HEK293 (cell line): Measurements from ENCODE around the gene YY1AP1.

Source experiments
- ELK4 ChIP-seq: IDR thresholded peaks from 2 replicates; pipeline ENCODE4 v1.6.1; 2011; ENCODE audit warnings: mild to moderate bottlenecking, low read depth, low read length, borderline replicate concordance
- GLIS1 ChIP-seq: fragments of 450-650 bp; formaldehyde crosslinking; IDR thresholded peaks from 2 replicates; pipeline ENCODE4 v1.5.1; 2016; ENCODE audit warnings: missing biosample characterization, missing genetic modification characterization
- PRDM10 ChIP-seq: fragments of 450-650 bp; formaldehyde crosslinking; IDR thresholded peaks from 2 replicates; pipeline ENCODE4 v1.5.1; 2016; ENCODE audit warnings: missing biosample characterization, missing genetic modification characterization
- RBAK ChIP-seq: fragments of 450-650 bp; formaldehyde crosslinking; IDR thresholded peaks from 2 replicates; pipeline ENCODE4 v1.5.1; 2016; ENCODE audit warnings: missing biosample characterization, missing genetic modification characterization
- SP2 ChIP-seq: fragments of 450-650 bp; formaldehyde crosslinking; IDR thresholded peaks from 2 replicates; pipeline ENCODE4 v1.5.1; 2016; ENCODE audit warnings: missing biosample characterization, missing genetic modification characterization
- ZBTB17 ChIP-seq: fragments of 450-650 bp; formaldehyde crosslinking; IDR thresholded peaks from 2 replicates; pipeline ENCODE4 v1.5.1; 2016; ENCODE audit warnings: missing biosample characterization, missing genetic modification characterization
- ZBTB26 ChIP-seq: fragments of 450-650 bp; formaldehyde crosslinking; optimal IDR thresholded peaks from 2 replicates; pipeline ENCODE3; 2016; ENCODE audit warnings: missing biosample characterization, mild to moderate bottlenecking, missing genetic modification characterization
- ZBTB48 ChIP-seq: fragments of 450-650 bp; formaldehyde crosslinking; IDR thresholded peaks from 2 replicates; pipeline ENCODE4 v1.5.1; 2016; ENCODE audit warnings: missing biosample characterization, missing genetic modification characterization
- ZFHX2 ChIP-seq: fragments of 450-650 bp; formaldehyde crosslinking; conservative IDR thresholded peaks from 2 replicates; pipeline ENCODE4 v1.5.1; 2016; ENCODE audit warnings: missing biosample characterization, missing genetic modification characterization
- ZFP69B ChIP-seq: fragments of 450-650 bp; formaldehyde crosslinking; IDR thresholded peaks from 2 replicates; pipeline ENCODE4 v1.5.1; 2016; ENCODE audit warnings: missing biosample characterization, missing genetic modification characterization
- ZNF184 ChIP-seq: fragments of 450-650 bp; IDR thresholded peaks from 2 replicates; pipeline ENCODE4 v1.5.1; 2018; ENCODE audit warnings: missing biosample characterization, mild to moderate bottlenecking, missing genetic modification characterization
- ZNF19 ChIP-seq: fragments of 450-650 bp; formaldehyde crosslinking; IDR thresholded peaks from 2 replicates; pipeline ENCODE4; 2016; ENCODE audit warnings: missing biosample characterization, missing genetic modification characterization, low read depth
- ZNF274 ChIP-seq, 2 experiments: fragments of 200-500 bp in 1 of 2; fragments of 450-650 bp in 1 of 2; sonication (Bioruptor generic) in 1 of 2; formaldehyde crosslinking in 1 of 2; IDR thresholded peaks; 2 replicates each; pipeline versions ENCODE4 v1.5.1 to v1.6.1; 2014 to 2016; ENCODE audit warnings: borderline replicate concordance in 1 of 2, inconsistent platforms in 1 of 2, low read length in 1 of 2, missing biosample characterization in 1 of 2, missing genetic modification characterization in 1 of 2
- ZNF335 ChIP-seq: fragments of 450-650 bp; formaldehyde crosslinking; conservative IDR thresholded peaks from 2 replicates; pipeline ENCODE4 v1.5.1; 2016; ENCODE audit warnings: missing biosample characterization, missing genetic modification characterization
- ZNF501 ChIP-seq: fragments of 450-650 bp; formaldehyde crosslinking; IDR thresholded peaks from 2 replicates; pipeline ENCODE4 v1.5.1; 2016; ENCODE audit warnings: missing biosample characterization, missing genetic modification characterization
- ZNF544 ChIP-seq: fragments of 450-650 bp; formaldehyde crosslinking; IDR thresholded peaks from 2 replicates; pipeline ENCODE4 v1.5.0; 2017; ENCODE audit warnings: missing biosample characterization, missing genetic modification characterization
- ZNF677 ChIP-seq: fragments of 450-650 bp; IDR thresholded peaks from 2 replicates; pipeline ENCODE4 v1.5.0; 2018; ENCODE audit warnings: missing biosample characterization, mild to moderate bottlenecking, missing genetic modification characterization, moderate library complexity
- ZSCAN23 ChIP-seq: fragments of 450-650 bp; formaldehyde crosslinking; IDR thresholded peaks from 2 replicates; pipeline ENCODE4 v1.5.1; 2016; ENCODE audit warnings: missing biosample characterization, missing genetic modification characterization
- ZXDB ChIP-seq: fragments of 450-650 bp; formaldehyde crosslinking; IDR thresholded peaks from 2 replicates; pipeline ENCODE4 v1.5.1; 2016; ENCODE audit warnings: missing biosample characterization, missing genetic modification characterization
- TF ChIP-seq, protein P1 (sequence below): fragments of 450-650 bp; formaldehyde crosslinking; IDR thresholded peaks from 2 replicates; pipeline ENCODE4 v1.5.1; 2017; ENCODE audit warnings: missing biosample characterization, missing genetic modification characterization
- TF ChIP-seq, protein P2 (sequence below): fragments of 450-650 bp; formaldehyde crosslinking; IDR thresholded peaks from 2 replicates; pipeline ENCODE4 v1.5.1; 2016; ENCODE audit warnings: missing biosample characterization, missing genetic modification characterization
- TF ChIP-seq, protein P3 (sequence below): fragments of 450-650 bp; formaldehyde crosslinking; IDR thresholded peaks from 2 replicates; pipeline ENCODE4 v1.5.1; 2016; ENCODE audit warnings: missing biosample characterization, missing genetic modification characterization
- TF ChIP-seq, protein P4 (sequence below): fragments of 450-650 bp; formaldehyde crosslinking; IDR thresholded peaks from 2 replicates; pipeline ENCODE4 v1.5.1; 2016; ENCODE audit warnings: missing biosample characterization, missing genetic modification characterization

Gene YY1AP1

DNA sequence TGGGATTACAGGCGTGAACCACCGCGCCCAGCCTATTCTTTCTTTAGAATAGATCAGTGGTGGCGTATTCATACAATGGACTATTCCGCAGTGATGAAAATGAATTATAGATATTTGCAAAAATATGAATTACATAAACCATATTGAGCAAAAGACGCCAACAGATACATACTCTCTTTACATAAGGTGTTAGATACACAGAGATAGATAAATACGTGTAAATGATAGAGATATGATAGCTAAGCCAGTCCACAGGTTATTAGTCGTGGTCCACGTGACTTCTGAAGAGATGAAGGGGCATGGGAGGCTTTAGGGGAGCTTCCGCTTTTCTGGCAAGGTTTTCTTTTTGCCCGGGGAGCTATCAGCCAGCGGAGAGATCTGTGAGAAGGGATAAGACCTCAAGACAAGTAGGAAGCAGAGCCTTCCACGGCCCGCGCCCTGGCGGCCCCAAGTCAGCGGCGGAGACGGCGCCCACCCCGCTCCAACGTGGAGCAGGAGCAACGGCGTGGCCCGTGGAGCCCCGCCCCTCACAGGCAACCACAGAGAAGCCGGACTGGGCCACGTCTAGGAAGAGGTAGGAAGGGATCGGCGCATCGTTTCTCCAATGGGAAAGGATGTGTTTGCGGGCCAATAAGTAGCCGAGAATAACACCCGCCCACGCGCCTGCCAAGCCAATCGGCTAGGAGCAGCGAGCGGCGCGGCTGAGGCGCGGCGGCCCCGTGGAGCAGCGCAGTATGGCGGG is 78.9 kb downstream of the YY1AP1 start, which contains the start of gene MSTO1 (continued):
- TF ChIP-seq PRDM10 (tag by site-specific recombination) (peak; percentile 87), ZBTB17 (peak; percentile 70), ZNF274 (IDR thresholded peaks at IDR 0.05; ENCODE audit: low read length) (no peak), ZNF274 (tag by site-specific recombination; IDR thresholded peaks at IDR 0.05; ENCODE audit: borderline replicate concordance) (no peak), ZBTB48 (tag by site-specific recombination) (0 out of 2 replicates have a peak, but pooled peaks have one; percentile 15), ZBTB26 (tag by site-specific recombination) (peak; percentile 80), ELK4 (no peak), ZNF544 (tag by site-specific recombination) (no peak), ZFHX2 (tag by site-specific recombination) (peak; percentile 40), ZNF19 (tag by site-specific recombination) (no peak), ZNF335 (peak; percentile 83), GLIS1 (tag by site-specific recombination) (0 out of 2 replicates have a peak, but pooled peaks have one; percentile 5), ZFP69B (tag by site-specific recombination) (no peak), ZNF184 (0 out of 2 replicates have a peak, but pooled peaks have one; percentile 25), RBAK (no peak), SP2 (tag by site-specific recombination) (peak; percentile 89), ZSCAN23 (tag by site-specific recombination) (no peak), ZXDB (tag by site-specific recombination) (peak; percentile 95), ZNF677 (tag by site-specific recombination) (no peak), ZNF501 (tag by site-specific recombination) (peak; percentile 82; the same call in 1 of the 2 replicates)
- TF ChIP-seq, protein P1, sequence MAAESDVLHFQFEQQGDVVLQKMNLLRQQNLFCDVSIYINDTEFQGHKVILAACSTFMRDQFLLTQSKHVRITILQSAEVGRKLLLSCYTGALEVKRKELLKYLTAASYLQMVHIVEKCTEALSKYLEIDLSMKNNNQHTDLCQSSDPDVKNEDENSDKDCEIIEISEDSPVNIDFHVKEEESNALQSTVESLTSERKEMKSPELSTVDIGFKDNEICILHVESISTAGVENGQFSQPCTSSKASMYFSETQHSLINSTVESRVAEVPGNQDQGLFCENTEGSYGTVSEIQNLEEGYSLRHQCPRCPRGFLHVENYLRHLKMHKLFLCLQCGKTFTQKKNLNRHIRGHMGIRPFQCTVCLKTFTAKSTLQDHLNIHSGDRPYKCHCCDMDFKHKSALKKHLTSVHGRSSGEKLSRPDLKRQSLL (tag by site-specific recombination): no peak
- TF ChIP-seq, protein P2, sequence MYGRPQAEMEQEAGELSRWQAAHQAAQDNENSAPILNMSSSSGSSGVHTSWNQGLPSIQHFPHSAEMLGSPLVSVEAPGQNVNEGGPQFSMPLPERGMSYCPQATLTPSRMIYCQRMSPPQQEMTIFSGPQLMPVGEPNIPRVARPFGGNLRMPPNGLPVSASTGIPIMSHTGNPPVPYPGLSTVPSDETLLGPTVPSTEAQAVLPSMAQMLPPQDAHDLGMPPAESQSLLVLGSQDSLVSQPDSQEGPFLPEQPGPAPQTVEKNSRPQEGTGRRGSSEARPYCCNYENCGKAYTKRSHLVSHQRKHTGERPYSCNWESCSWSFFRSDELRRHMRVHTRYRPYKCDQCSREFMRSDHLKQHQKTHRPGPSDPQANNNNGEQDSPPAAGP: 0 out of 2 replicates have a peak, but pooled peaks have one; percentile 14
- TF ChIP-seq, protein P3, sequence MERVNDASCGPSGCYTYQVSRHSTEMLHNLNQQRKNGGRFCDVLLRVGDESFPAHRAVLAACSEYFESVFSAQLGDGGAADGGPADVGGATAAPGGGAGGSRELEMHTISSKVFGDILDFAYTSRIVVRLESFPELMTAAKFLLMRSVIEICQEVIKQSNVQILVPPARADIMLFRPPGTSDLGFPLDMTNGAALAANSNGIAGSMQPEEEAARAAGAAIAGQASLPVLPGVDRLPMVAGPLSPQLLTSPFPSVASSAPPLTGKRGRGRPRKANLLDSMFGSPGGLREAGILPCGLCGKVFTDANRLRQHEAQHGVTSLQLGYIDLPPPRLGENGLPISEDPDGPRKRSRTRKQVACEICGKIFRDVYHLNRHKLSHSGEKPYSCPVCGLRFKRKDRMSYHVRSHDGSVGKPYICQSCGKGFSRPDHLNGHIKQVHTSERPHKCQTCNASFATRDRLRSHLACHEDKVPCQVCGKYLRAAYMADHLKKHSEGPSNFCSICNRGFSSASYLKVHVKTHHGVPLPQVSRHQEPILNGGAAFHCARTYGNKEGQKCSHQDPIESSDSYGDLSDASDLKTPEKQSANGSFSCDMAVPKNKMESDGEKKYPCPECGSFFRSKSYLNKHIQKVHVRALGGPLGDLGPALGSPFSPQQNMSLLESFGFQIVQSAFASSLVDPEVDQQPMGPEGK (tag by site-specific recombination): peak; percentile 76
- TF ChIP-seq, protein P4, sequence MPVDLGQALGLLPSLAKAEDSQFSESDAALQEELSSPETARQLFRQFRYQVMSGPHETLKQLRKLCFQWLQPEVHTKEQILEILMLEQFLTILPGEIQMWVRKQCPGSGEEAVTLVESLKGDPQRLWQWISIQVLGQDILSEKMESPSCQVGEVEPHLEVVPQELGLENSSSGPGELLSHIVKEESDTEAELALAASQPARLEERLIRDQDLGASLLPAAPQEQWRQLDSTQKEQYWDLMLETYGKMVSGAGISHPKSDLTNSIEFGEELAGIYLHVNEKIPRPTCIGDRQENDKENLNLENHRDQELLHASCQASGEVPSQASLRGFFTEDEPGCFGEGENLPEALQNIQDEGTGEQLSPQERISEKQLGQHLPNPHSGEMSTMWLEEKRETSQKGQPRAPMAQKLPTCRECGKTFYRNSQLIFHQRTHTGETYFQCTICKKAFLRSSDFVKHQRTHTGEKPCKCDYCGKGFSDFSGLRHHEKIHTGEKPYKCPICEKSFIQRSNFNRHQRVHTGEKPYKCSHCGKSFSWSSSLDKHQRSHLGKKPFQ (tag by site-specific recombination): no peak
